Brain microvascular endothelial cell (primary cell): ENCODE data around the gene THAP12.

Source experiments
- DNase-seq: peaks from one replicate; pipeline ENCODE4 v3.0.0-alpha.2; 2020
- H3K27ac ChIP-seq: fragments of 250-450 bp; sonication (Bioruptor Pico); 2 replicates; pipeline ENCODE4 v1.5.1; 2020; ENCODE audit warnings: mild to moderate bottlenecking, moderate library complexity
- H3K27me3 ChIP-seq: fragments of 250-450 bp; sonication (Bioruptor Pico); replicated peaks from 2 replicates; pipeline ENCODE4 v1.5.1; 2020; ENCODE audit warnings: mild to moderate bottlenecking
- H3K36me3 ChIP-seq: fragments of 250-450 bp; sonication (Bioruptor Pico); replicated peaks from 2 replicates; pipeline ENCODE4 v1.5.1; 2020; ENCODE audit warnings: mild to moderate bottlenecking
- H3K4me3 ChIP-seq: 2 replicates; pipeline ENCODE4 v1.5.1; 2011; ENCODE audit warnings: low read depth, mild to moderate bottlenecking, control low read depth, low read length, moderate library complexity
- CTCF ChIP-seq: IDR thresholded peaks from 2 replicates; pipeline ENCODE4 v1.5.1; 2011; ENCODE audit warnings: low read depth, mild to moderate bottlenecking, moderate library complexity, low read length, control low read depth, inconsistent platforms; ENCODE audit errors: missing control alignments
- in situ Hi-C: cut with HindIII; loops from 2 replicates; pipeline ENCODE4 v1.10.0; 2017; ENCODE audit warnings: low sequenced_read_pairs, low pct_ligation_motif_present

Gene THAP12

GRCh38 chr11:76339221-76339620 is 41.7 kb downstream of the THAP12 start:
- TF ChIP-seq CTCF = no peak
- Histone ChIP-seq H3K27me3 (no peaks in the 10 kb centered on the region), H3K27ac (no peak overlapping the region), H3K4me3 (no peak overlapping the region), H3K36me3 (no peaks in the 10 kb centered on the region)
- DNase-seq = no peak
- in situ Hi-C loops = no loop called here

GRCh38 chr11:76337923-76338322 is 43.0 kb downstream of the THAP12 start:
- TF ChIP-seq CTCF = no peak
- DNase-seq = no peak
- in situ Hi-C loops = no loop called here
- no peak overlapping the region for H3K4me3 ChIP-seq
- no peaks in the 10 kb centered on the region for H3K27me3 ChIP-seq
- H3K36me3 ChIP-seq = no peaks in the 10 kb centered on the region
- no peak overlapping the region for H3K27ac ChIP-seq

GRCh38 chr11:76337469-76337868 is 43.5 kb downstream of the THAP12 start:
- Histone ChIP-seq H3K36me3 (no peaks in the 10 kb centered on the region), H3K4me3 (no peak overlapping the region), H3K27ac (no peak overlapping the region), H3K27me3 (no peaks in the 10 kb centered on the region)
- in situ Hi-C loops = no loop called here
- no peak for TF ChIP-seq CTCF
- DNase-seq = no peak

GRCh38 chr11:76336597-76336996 is 44.3 kb downstream of the THAP12 start:
- Histone ChIP-seq H3K27me3 (no peaks in the 10 kb centered on the region), H3K36me3 (no peaks in the 10 kb centered on the region), H3K27ac (no peak overlapping the region), H3K4me3 (no peak overlapping the region)
- TF ChIP-seq CTCF = no peak
- in situ Hi-C loops = no loop called here
- DNase-seq = no peak

- no peak overlapping the region for H3K27ac ChIP-seq
- DNase-seq = no peak
- TF ChIP-seq CTCF = no peak
- H3K4me3 ChIP-seq = no peak overlapping the region
- no peaks in the 10 kb centered on the region for H3K36me3 ChIP-seq
- in situ Hi-C loops = no loop called here
- no peaks in the 10 kb centered on the region for H3K27me3 ChIP-seq
Measured at GRCh38 chr11:76335842-76336241, 45.1 kb downstream of the THAP12 start.

- Histone ChIP-seq H3K36me3 (no peaks in the 10 kb centered on the region), H3K4me3 (no peak overlapping the region), H3K27ac (no peak overlapping the region), H3K27me3 (no peaks in the 10 kb centered on the region)
- no peak for DNase-seq
- in situ Hi-C loops = no loop called here
- no peak for TF ChIP-seq CTCF
Measured at GRCh38 chr11:76334826-76335389, 46.0 kb downstream of the THAP12 start.
